Right lobe of liver (tissue), 6 donors: ENCODE results near the gene ARHGAP42. TPM values are rescaled to one million over a fixed set of nuclear protein-coding genes. Genes with fewer than 3 reads are reported as not detected.

Source experiments
- ATAC-seq, 4 donors: fragments of 200-7000 bp; cut with Tn5 transposase; one replicate each; pipeline ENCODE4 v1.9.1; 2020; ENCODE audit warnings: mild to moderate bottlenecking in 4 of 4, moderate library complexity in 4 of 4
- DNase-seq, 3 donors: peaks; one replicate each; pipeline ENCODE4 v3.0.0-alpha.2; 2020
- H3K27ac ChIP-seq, 3 donors: fragments of 200-600 bp; one replicate each; pipeline ENCODE4 v1.8.0; 2022
- H3K27me3 ChIP-seq, 2 donors: fragments of 200-600 bp; one replicate each; pipeline ENCODE4 v1.8.0; 2022
- H3K36me3 ChIP-seq, 4 donors: fragments of 200-600 bp; sonication (generic) in 1 of 4; one replicate each; pipeline versions ENCODE4 v1.5.1 to v1.8.0; 2017 to 2022; ENCODE audit warnings: control low read depth in 1 of 4
- H3K4me1 ChIP-seq, 4 donors: fragments of 200-600 bp; sonication (generic) in 1 of 4; one replicate each; pipeline versions ENCODE4 v1.5.1 to v1.8.0; 2017 to 2022; ENCODE audit warnings: control low read depth in 1 of 4
- H3K4me3 ChIP-seq, 3 donors: fragments of 200-600 bp; one replicate each; pipeline ENCODE4 v1.8.0; 2022
- H3K9me3 ChIP-seq, 4 donors: fragments of 200-600 bp; sonication (generic) in 1 of 4; one replicate each; pipeline versions ENCODE4 v1.5.1 to v1.8.0; 2017 to 2022; ENCODE audit warnings: control low read depth in 1 of 4
- POLR2A ChIP-seq: fragments of 450-650 bp; IDR thresholded peaks from one replicate; pipeline ENCODE4 v1.6.1; 2017; ENCODE audit warnings: antibody characterized with exemption, mild to moderate bottlenecking
- WGBS: methylation state at CpG from one replicate; pipeline ENCODE4 v1.1.6; 2018; ENCODE audit warnings: low coverage, low lambda C conversion rate; ENCODE audit not compliant: insufficient coverage; ENCODE audit errors: missing lambda C conversion rate; 5-methylcytosine and 5-hydroxymethylcytosine counted together
- intact Hi-C, 2 donors: fragments of 100-400 bp; cut with DNase I; formaldehyde crosslinking; loops; one replicate each; pipeline versions ENCODE4 v1.11.2 to v1.14.1; 2022
- total RNA-seq, 6 experiments: library from RNA; depleted of rRNA in 2 of 6; stranded (reverse); fragments of >200 nt in 2 of 6; fragmentation: NEBNext Ultra II Directional in 3 of 6; extraction: Animal tissue kit (Norgen Biotek cat#: 25700) in 3 of 6; gene quantifications; one replicate each; pipeline versions ENCODE4 v1.1.0 to v1.2.4, GENCODE V29; 2016 to 2023
- TF ChIP-seq, protein P1 (sequence below), 4 donors: fragments of 200-600 bp in 3 of 4; fragments of 450-650 bp in 1 of 4; IDR thresholded peaks; one replicate each; pipeline versions ENCODE4 v1.5.1 to v1.8.0; 2016 to 2022; ENCODE audit warnings: antibody characterized with exemption in 4 of 4, mild to moderate bottlenecking in 2 of 4
- donor health status: DM: no; HTN: yes; CAD: no.
- donor health status: DM: no; HTN: no; CAD: no.
- donor health status: DM: no; HTN: no; CAD: no.
- donor health status: DM: no; HTN: yes; CAD: no.
- donor health status: DM: no; HTN: yes; CAD: no.

Gene ARHGAP42
- total RNA-seq, 6 experiments from 2014 or later = 8.7 to 15.8 (median 13.1) TPM

DNA sequence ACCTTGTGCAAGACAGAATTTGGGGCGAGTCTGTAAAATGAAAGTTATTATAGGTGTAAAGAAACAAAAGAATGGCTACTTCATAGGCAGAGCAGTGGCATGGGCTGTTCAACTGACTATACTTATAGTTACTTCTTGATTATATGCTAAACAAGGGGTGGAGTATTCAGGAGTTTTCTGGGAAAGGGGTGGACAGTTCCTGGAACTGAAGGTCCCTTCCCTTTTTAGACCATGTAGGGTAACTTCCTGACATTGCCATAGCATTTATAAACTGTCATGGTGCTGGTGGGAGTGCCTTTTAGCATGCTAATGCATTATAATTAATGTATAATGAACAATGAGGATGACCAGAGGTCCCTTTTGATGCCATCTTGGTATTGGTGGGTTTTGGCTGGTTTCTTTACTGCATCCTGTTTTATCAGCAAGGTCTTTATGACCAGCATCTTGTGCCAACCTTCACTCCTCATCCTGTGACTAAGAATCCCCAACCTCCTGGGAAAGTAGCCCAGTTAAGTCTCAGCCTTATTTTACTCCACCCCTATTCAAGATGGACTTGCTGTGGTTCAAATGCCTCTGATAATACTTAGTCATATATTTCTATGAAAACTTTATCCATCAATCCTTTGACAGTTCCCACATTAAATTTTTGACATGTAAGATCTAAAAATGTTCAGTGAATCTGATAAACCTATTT lies 118.6 kb downstream of the ARHGAP42 start:
- 90% methylated on average over 1 of the region's 1 CpG for WGBS
- H3K4me3 ChIP-seq = no peak overlapping the region
- no peak for ATAC-seq
- intact Hi-C loops = no loop called here
- TF ChIP-seq POLR2A = no peak
- TF ChIP-seq, protein P1, sequence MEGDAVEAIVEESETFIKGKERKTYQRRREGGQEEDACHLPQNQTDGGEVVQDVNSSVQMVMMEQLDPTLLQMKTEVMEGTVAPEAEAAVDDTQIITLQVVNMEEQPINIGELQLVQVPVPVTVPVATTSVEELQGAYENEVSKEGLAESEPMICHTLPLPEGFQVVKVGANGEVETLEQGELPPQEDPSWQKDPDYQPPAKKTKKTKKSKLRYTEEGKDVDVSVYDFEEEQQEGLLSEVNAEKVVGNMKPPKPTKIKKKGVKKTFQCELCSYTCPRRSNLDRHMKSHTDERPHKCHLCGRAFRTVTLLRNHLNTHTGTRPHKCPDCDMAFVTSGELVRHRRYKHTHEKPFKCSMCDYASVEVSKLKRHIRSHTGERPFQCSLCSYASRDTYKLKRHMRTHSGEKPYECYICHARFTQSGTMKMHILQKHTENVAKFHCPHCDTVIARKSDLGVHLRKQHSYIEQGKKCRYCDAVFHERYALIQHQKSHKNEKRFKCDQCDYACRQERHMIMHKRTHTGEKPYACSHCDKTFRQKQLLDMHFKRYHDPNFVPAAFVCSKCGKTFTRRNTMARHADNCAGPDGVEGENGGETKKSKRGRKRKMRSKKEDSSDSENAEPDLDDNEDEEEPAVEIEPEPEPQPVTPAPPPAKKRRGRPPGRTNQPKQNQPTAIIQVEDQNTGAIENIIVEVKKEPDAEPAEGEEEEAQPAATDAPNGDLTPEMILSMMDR (IDR thresholded peaks at IDR 0.05) = no peak
- H3K27me3 ChIP-seq = no peaks in the 10 kb centered on the region
- H3K9me3 ChIP-seq = no peaks in the 10 kb centered on the region
- no peak overlapping the region for H3K27ac ChIP-seq
- H3K36me3 ChIP-seq = no peaks in the 10 kb centered on the region
- DNase-seq = no peak
- peaks cover 0 to 8% (median 0%) of the 10 kb centered on the region in 4 donors for H3K4me1 ChIP-seq

DNA sequence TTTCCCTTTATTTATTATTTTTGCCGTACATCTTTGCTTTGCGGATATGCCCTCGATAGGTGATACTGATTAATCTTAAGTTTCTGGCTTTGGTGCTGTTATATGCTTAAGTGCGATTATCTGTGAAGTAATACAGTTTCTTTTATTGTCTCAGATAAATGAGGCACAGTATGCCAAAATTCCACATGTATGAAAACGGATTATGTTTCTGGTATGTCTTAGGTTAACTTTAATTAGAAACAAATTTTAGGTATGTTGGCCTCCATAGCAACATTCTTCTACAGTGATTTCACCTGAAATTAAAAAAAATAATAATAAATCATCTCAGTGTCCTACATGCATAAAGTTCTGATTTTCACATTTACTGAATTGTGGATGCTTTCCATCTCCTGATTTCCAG lies 119.2 kb downstream of the ARHGAP42 start:
- H3K9me3 ChIP-seq = no peaks in the 10 kb centered on the region
- TF ChIP-seq POLR2A = no peak
- TF ChIP-seq, protein P1 (IDR thresholded peaks at IDR 0.05) = no peak
- no peaks in the 10 kb centered on the region for H3K27me3 ChIP-seq
- DNase-seq (no peak), ATAC-seq (no peak)
- intact Hi-C loops = no loop called here
- H3K36me3 ChIP-seq = no peaks in the 10 kb centered on the region
- H3K4me1 ChIP-seq = peaks cover 0 to 6% (median 0%) of the 10 kb centered on the region in 4 donors
- WGBS = 96% methylated on average over 5 of the region's 5 CpGs
- H3K4me3 ChIP-seq = no peak overlapping the region
- no peak overlapping the region for H3K27ac ChIP-seq

DNA sequence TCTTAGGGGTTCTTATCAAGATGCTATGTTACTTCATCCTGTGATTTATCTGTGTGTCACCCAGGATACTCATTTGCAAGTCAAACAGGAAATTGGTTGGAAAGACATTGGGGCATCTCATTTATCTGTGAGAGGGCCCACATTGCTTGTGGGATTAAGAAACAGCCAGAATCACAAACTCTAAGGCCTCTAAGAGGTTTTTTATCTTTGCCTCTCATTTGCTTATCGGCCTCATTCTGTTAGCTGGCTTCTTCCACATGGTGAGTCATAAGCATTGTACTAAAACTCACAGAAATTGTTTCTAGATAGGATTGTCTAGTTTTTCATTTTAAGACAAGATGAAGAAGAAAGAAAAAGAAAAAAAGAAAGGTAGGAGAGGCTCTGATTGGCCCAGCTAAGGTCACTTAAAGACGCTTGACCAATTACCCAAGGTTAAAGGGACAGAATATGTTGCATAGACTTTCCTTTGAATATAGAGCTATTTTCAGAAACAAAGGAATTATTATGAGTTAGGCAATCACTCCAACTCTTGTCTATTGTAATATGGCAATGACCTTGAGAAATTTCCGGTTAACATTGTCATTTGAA lies 121.9 kb downstream of the ARHGAP42 start:
- H3K27me3 ChIP-seq = no peaks in the 10 kb centered on the region
- intact Hi-C loops = no loop called here
- H3K27ac ChIP-seq = no peak overlapping the region
- H3K36me3 ChIP-seq = no peaks in the 10 kb centered on the region
- no peak overlapping the region for H3K4me3 ChIP-seq
- no peaks in the 10 kb centered on the region for H3K4me1 ChIP-seq
- peak in 2 of 4 donors; percentile 23 to 48 for ATAC-seq
- DNase-seq = no peak
- WGBS = 65% methylated on average over 3 of the region's 3 CpGs
- TF ChIP-seq, protein P1 (IDR thresholded peaks at IDR 0.05) = no peak
- no peak for TF ChIP-seq POLR2A
- no peaks in the 10 kb centered on the region for H3K9me3 ChIP-seq

DNA sequence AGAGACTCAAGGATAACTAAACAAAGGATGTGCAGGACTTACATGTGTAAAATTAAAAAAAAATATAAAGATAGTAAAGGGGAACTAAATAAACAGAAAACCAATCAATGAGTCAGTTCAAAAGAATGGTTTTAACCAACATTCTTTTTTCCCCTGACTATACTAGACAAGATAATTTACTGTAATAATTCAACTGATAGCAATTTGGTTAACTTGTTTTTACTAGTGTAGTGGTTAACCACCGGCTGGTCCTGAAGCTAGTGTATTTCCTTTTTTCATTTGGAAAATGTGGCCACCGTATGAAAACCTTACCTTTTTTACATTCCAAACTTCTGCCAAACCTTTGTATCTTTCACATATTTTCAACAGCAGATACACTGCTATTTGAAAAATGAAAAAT lies 123.1 kb downstream of the ARHGAP42 start:
- no peak for TF ChIP-seq POLR2A
- TF ChIP-seq, protein P1 (IDR thresholded peaks at IDR 0.05) = no peak
- Histone ChIP-seq H3K27ac (no peak overlapping the region), H3K4me3 (no peak overlapping the region), H3K36me3 (no peaks in the 10 kb centered on the region), H3K27me3 (no peaks in the 10 kb centered on the region), H3K4me1 (no peaks in the 10 kb centered on the region), H3K9me3 (no peaks in the 10 kb centered on the region)
- 58% methylated on average over 2 of the region's 2 CpGs for WGBS
- no peak for ATAC-seq
- no peak for DNase-seq
- intact Hi-C loops = no loop called here
